Transverse colon (tissue), 3 donors: ENCODE data around the gene CAMKV.

Experiments used
- POLR2A ChIP-seq: fragments of 450-650 bp; IDR thresholded peaks from one replicate; pipeline ENCODE4 v1.6.1; 2016; ENCODE audit warnings: antibody characterized with exemption, mild to moderate bottlenecking, moderate library complexity
- TF ChIP-seq, protein P1 (sequence below), 5 experiments: fragments of 200-600 bp in 3 of 5; fragments of 450-650 bp in 2 of 5; sonication (generic) in 3 of 5; IDR thresholded peaks; 1 replicate in 2 of 5; 2 replicates in 3 of 5; pipeline ENCODE4 v1.5.1; 2016 to 2017; ENCODE audit warnings: antibody characterized with exemption in 5 of 5, inconsistent platforms in 3 of 5, mild to moderate bottlenecking in 2 of 5, moderate library complexity in 1 of 5

DNA sequence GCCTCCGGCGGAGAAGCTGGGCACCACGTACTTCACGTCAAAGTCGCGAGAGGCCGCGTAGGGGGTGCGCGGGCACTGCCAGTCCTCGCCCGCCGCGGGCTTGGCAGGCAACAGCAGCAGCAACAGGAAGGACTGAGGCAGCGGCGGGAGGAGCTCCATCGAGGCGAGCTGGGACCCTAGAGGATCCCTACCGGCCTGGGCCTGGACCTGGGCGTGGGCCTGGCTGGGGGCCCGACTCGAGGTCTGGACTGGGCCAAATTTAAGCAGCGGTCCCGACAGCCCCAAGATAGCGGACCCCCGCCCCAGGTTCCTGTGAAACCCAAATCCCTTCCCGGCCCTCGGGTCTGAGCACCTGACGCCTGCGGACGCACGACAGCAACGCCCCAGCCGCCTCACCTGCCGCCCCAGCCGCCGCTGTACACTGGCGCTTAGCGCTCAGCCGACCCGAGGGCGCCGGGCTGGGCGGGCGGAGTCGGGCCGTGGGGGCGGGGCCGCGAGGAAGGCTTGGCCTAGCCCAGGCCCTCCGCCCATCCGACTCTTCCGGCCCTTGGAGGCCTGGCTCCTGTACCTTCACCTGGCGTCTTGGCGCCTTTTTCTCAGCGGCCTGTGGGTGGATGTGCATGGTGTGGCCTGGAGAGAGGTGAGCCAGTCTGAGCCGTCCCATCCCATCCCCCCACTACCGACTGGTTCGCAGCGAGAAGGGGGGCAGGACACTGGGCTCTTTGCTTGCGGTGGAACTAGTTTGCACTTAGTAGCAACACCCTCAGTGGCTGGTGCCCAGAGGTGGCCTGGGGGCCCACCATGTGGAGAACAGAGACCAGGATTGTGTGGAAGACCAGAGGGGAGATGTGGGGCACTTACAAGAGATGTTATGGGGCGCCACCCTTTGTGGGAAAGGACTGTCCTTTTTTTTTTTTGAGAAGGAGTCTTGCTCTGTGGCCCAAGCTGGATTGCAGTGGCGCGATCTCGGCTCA is 34.0 kb upstream of the CAMKV start, which contains the start of gene MST1R:
- TF ChIP-seq POLR2A, result peak; percentile 97
- TF ChIP-seq, protein P1, sequence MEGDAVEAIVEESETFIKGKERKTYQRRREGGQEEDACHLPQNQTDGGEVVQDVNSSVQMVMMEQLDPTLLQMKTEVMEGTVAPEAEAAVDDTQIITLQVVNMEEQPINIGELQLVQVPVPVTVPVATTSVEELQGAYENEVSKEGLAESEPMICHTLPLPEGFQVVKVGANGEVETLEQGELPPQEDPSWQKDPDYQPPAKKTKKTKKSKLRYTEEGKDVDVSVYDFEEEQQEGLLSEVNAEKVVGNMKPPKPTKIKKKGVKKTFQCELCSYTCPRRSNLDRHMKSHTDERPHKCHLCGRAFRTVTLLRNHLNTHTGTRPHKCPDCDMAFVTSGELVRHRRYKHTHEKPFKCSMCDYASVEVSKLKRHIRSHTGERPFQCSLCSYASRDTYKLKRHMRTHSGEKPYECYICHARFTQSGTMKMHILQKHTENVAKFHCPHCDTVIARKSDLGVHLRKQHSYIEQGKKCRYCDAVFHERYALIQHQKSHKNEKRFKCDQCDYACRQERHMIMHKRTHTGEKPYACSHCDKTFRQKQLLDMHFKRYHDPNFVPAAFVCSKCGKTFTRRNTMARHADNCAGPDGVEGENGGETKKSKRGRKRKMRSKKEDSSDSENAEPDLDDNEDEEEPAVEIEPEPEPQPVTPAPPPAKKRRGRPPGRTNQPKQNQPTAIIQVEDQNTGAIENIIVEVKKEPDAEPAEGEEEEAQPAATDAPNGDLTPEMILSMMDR (IDR thresholded peaks at IDR 0.05), result peak in 2 of 5 experiments; percentile 30 to 40
